Measurements from ENCODE around the gene RNF125. TPM values are rescaled to one million over a fixed set of nuclear protein-coding genes. Genes with fewer than 3 reads are reported as not detected.

RNF125 gene
- total RNA-seq, 1 donor from 2014 or later = 1.1 TPM

DNA sequence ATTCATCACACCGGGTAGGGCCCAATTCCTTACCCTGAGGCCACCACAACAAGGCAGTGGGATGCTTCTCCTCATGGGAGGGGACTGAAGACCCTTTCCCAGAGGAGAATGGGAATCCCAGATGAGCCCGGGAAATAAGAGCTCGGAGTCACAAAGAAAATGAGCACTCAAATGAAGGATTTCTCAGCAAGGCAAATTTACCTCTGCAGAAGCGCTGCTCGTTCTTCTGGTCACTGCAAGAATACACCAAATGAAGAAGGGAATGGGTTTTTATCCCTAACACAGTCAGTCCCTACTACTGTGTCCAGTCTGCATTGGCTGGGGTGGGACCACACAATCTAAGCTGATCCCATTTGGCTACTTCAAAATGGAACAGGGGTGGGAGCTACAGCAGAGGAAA is 40.0 kb upstream of the RNF125 start:
- Mint-ChIP-seq H3K27me3 (ENCODE audit: low read depth) (no peaks in the 10 kb centered on the region), H3K4me1 (peaks cover 3% of the 10 kb centered on the region), H3K36me3 (ENCODE audit: low read depth) (peaks cover 14% of the 10 kb centered on the region), H3K27ac (ENCODE audit: unreplicated experiment) (no peak overlapping the region), H3K4me3 (no peak overlapping the region), H3K9me3 (peaks cover 18% of the 10 kb centered on the region)
- no peak for DNase-seq (ENCODE audit: low read depth, low spot score)
- TF ChIP-seq, protein P1, sequence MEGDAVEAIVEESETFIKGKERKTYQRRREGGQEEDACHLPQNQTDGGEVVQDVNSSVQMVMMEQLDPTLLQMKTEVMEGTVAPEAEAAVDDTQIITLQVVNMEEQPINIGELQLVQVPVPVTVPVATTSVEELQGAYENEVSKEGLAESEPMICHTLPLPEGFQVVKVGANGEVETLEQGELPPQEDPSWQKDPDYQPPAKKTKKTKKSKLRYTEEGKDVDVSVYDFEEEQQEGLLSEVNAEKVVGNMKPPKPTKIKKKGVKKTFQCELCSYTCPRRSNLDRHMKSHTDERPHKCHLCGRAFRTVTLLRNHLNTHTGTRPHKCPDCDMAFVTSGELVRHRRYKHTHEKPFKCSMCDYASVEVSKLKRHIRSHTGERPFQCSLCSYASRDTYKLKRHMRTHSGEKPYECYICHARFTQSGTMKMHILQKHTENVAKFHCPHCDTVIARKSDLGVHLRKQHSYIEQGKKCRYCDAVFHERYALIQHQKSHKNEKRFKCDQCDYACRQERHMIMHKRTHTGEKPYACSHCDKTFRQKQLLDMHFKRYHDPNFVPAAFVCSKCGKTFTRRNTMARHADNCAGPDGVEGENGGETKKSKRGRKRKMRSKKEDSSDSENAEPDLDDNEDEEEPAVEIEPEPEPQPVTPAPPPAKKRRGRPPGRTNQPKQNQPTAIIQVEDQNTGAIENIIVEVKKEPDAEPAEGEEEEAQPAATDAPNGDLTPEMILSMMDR (conservative IDR thresholded peaks at IDR 0.05) = no peak

DNA sequence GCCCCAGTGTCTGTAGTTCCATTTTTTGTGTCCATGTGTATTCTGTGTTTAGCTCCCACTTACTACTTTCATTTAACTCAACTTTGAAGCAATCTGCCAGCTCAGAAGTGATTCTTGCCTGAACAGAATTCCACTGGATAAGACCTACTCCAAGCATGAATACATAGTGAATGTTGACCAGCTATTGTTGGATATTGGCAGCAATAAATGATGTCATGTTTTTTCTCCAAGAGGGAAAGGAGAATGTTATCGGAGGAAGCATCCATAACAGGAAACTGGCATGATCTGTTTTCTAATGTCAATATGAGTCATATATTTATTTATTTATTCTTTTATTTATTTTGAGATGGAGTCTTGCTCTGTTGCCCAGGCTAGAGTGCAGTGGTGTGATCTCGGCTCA is 38.9 kb upstream of the RNF125 start:
- DNase-seq (ENCODE audit: low read depth, low spot score) = no peak
- H3K4me3 Mint-ChIP-seq = no peak overlapping the region
- H3K9me3 Mint-ChIP-seq = peaks cover 10% of the 10 kb centered on the region

DNA sequence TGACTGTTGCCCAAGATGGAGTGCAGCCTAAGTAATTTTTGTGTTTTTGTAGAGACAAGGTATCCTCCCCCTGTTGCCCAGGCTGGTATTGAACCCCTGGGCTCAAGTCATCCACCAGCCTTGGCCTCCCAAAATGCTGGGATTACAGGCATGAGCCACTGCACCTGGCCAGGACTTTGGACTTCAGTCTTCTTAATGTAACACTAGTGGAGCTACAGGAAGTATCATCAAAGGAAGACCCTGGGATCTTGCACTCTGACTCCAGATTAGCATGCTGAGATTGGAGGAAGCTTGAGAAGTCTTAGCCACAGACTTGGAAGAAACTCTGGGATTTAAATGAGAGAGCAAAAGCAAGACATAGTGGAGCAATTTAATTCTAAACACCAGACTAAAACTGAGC is 37.8 kb upstream of the RNF125 start:
- Mint-ChIP-seq H3K9me3 (peaks cover 9% of the 10 kb centered on the region), H3K4me3 (no peak overlapping the region), H3K27me3 (ENCODE audit: low read depth) (no peaks in the 10 kb centered on the region), H3K27ac (ENCODE audit: unreplicated experiment) (no peak overlapping the region), H3K4me1 (peaks cover 3% of the 10 kb centered on the region), H3K36me3 (ENCODE audit: low read depth) (peaks cover 3% of the 10 kb centered on the region)
- TF ChIP-seq, protein P1 (conservative IDR thresholded peaks at IDR 0.05) = no peak
- DNase-seq (ENCODE audit: low read depth, low spot score) = no peak

More for the DNA sequence above, 38.9 kb upstream of the RNF125 start:
- H3K4me1 Mint-ChIP-seq = peaks cover 3% of the 10 kb centered on the region
- no peak overlapping the region for H3K27ac Mint-ChIP-seq (ENCODE audit: unreplicated experiment)
- TF ChIP-seq, protein P1 (conservative IDR thresholded peaks at IDR 0.05) = no peak
- no peaks in the 10 kb centered on the region for H3K27me3 Mint-ChIP-seq (ENCODE audit: low read depth)
- H3K36me3 Mint-ChIP-seq (ENCODE audit: low read depth) = peaks cover 8% of the 10 kb centered on the region

DNA sequence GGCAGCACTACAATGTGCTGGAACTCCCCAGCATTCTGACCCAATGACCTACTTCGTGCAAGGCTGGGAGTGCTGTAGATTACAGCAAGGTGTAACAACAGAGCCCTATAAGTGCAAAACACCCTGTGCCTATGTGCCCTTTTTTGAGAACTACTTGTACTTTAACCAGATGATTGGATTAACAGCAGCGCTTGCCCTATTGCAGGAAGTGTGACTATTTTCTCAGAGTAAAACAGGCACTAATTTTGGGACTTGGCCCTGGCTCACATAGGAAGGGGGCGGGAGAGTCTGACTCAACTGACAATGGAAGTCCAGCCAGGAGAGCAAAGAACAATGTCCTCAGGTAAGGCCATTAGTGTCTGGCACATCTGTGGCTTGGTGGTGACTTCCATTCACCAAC is 35.6 kb upstream of the RNF125 start:
- Mint-ChIP-seq H3K27me3 (ENCODE audit: low read depth) (no peaks in the 10 kb centered on the region), H3K27ac (ENCODE audit: unreplicated experiment) (no peak overlapping the region), H3K36me3 (ENCODE audit: low read depth) (no peaks in the 10 kb centered on the region), H3K4me1 (no peaks in the 10 kb centered on the region), H3K4me3 (no peak overlapping the region), H3K9me3 (peaks cover 4% of the 10 kb centered on the region)
- DNase-seq (ENCODE audit: low read depth, low spot score) = no peak
- TF ChIP-seq, protein P1 (conservative IDR thresholded peaks at IDR 0.05) = no peak

DNA sequence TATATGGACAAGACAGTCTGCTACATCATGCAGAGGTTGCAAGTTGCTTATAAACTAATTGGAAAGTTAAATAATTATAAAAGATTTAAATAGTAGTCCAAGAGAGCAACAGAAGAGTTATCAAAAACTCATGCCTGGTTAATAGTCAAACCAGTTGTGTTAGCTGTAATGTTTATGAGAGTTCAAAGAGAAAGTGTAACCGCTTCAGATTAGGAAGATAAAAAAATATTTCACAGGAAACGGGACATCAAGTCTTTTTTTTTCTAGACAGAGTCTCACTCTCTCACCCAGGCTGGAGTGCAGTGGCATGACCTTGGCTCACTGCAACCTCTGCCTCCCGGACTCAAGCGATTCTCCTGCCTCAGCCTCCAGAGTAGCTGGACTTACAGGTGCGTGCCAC is 34.6 kb upstream of the RNF125 start:
- Mint-ChIP-seq H3K36me3 (ENCODE audit: low read depth) (no peaks in the 10 kb centered on the region), H3K27me3 (ENCODE audit: low read depth) (no peaks in the 10 kb centered on the region), H3K4me1 (no peaks in the 10 kb centered on the region), H3K27ac (ENCODE audit: unreplicated experiment) (no peak overlapping the region), H3K9me3 (peaks cover under 1% of the 10 kb centered on the region), H3K4me3 (no peak overlapping the region)
- no peak for DNase-seq (ENCODE audit: low read depth, low spot score)
- TF ChIP-seq, protein P1 (conservative IDR thresholded peaks at IDR 0.05) = no peak

DNA sequence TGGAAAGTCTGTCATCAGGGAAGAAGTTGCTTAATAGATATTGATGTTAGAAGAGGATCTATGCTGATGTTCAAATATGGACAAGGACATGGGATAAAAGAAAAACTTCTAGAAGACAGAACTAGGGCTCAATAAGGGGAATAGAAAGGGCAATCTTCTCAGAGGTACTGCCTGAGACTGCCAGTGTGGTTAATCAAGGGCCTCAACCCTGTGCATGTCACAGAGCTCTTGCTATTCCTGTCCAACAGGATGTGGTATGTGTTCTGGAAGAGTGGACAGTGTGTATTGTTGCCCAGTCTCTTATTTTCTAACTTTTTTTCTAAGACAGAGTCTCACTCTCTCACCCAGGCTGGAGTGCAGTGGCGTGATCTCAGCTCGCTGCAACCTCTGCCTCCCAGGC is 27.8 kb upstream of the RNF125 start:
- no peak overlapping the region for H3K4me3 Mint-ChIP-seq
- no peaks in the 10 kb centered on the region for H3K36me3 Mint-ChIP-seq (ENCODE audit: low read depth)
- TF ChIP-seq, protein P1 (conservative IDR thresholded peaks at IDR 0.05) = no peak
- no peak for DNase-seq (ENCODE audit: low read depth, low spot score)
- no peak overlapping the region for H3K27ac Mint-ChIP-seq (ENCODE audit: unreplicated experiment)
- H3K4me1 Mint-ChIP-seq = peaks cover 1% of the 10 kb centered on the region
- no peaks in the 10 kb centered on the region for H3K27me3 Mint-ChIP-seq (ENCODE audit: low read depth)
- H3K9me3 Mint-ChIP-seq = peaks cover under 1% of the 10 kb centered on the region
